Measurements from ENCODE around the gene NKAIN4. TPM values are rescaled to one million over a fixed set of nuclear protein-coding genes. Genes with fewer than 3 reads are reported as not detected.

Gene NKAIN4
- total RNA-seq, 1 experiment from 2014 or later: not detected

- CTCF ChIA-PET: interaction anchor here (0.6 to 4.2 kb wide), 5 partner anchors 11 to 614 kb away, joined by 3 to 68 read pairs (median 4); no protein-coding TSS in a partner anchor
- DNase-seq: no peak
- Mint-ChIP-seq H3K27me3 (ENCODE audit: unreplicated experiment) (no peaks in the 10 kb centered on the region), H3K27ac (ENCODE audit: unreplicated experiment) (peak within 1 kb of the TSS; percentile 18), H3K4me3 (ENCODE audit: low read depth, unreplicated experiment) (no peak within 1 kb of the TSS), H3K4me1 (ENCODE audit: low read depth, unreplicated experiment) (peaks cover 39% of the 10 kb centered on the region), H3K9me3 (ENCODE audit: low read depth, unreplicated experiment) (no peaks in the 10 kb centered on the region), H3K36me3 (ENCODE audit: insufficient read depth, unreplicated experiment) (peaks cover 16% of the 10 kb centered on the region)
- TF ChIP-seq CTCF (IDR thresholded peaks at IDR 0.05; ENCODE audit: unreplicated experiment): no peak
- BruUV-seq (replicated peaks): no TSS peak
- intact Hi-C loops (cut with micrococcal nuclease; ENCODE audit: unreplicated experiment): no loop called here
These were observed 18.8 kb downstream of the NKAIN4 start, which contains the start of gene BIRC7 for GRCh38 chr20:63235399-63235983. Gene BIRC7, plus strand, starts transcription at chr20:63235905. Its CDS starts 192 bp downstream, at chr20:63236097.

DNA sequence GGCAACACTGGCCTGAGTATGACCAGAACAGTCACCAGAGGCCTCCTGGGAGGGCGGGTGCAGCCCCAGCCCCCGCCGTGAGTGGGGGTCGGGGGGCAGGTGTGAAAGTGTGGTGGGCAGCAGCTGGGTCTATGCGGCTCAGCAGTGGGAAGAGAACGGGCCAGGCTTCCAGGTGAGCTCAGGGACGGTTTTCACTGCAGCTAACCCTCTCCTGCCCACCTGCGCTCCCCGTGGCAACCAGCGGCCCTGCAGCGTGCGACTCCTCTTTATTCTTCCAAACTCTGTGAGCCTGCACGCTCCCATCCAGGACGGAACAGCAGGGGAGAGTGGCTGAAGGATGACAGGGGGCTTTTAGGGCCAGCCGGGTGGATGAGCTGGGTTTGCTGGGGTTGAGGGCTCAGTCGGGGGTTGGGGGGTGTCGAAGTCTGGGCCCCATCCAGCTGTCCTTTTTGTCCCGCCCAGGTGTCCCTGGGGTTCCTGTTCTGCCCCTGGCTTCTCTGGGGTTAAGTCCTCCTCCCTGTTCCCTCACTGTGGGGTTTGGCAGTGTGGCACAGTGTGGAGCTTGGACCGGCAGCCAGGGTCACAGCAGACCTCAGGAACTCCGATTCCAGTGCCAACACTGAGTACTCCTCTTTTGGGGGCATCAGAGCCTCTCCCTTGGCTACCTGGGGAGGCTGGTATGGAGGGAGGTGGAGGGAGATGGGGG, 19.4 kb downstream of the NKAIN4 start:
- intact Hi-C loops (cut with micrococcal nuclease; ENCODE audit: unreplicated experiment): no loop called here
- peaks cover 16% of the 10 kb centered on the region for H3K36me3 Mint-ChIP-seq (ENCODE audit: insufficient read depth, unreplicated experiment)
- H3K27me3 Mint-ChIP-seq (ENCODE audit: unreplicated experiment): no peaks in the 10 kb centered on the region
- TF ChIP-seq CTCF (IDR thresholded peaks at IDR 0.05; ENCODE audit: unreplicated experiment): peak; percentile 76
- no TSS peak for BruUV-seq (replicated peaks)
- CTCF ChIA-PET: interaction anchor here (0.6 to 4.2 kb wide), 7 partner anchors 11 to 614 kb away, joined by 3 to 68 read pairs (median 3); partner anchors contain the start of gene ARFGAP1
- H3K9me3 Mint-ChIP-seq (ENCODE audit: low read depth, unreplicated experiment): no peaks in the 10 kb centered on the region
- H3K4me3 Mint-ChIP-seq (ENCODE audit: low read depth, unreplicated experiment): no peak overlapping the region
- peak; percentile 85 for DNase-seq
- peaks cover 39% of the 10 kb centered on the region for H3K4me1 Mint-ChIP-seq (ENCODE audit: low read depth, unreplicated experiment)
- peak overlapping the region; percentile 10 for H3K27ac Mint-ChIP-seq (ENCODE audit: unreplicated experiment)

- TF ChIP-seq CTCF (IDR thresholded peaks at IDR 0.05; ENCODE audit: unreplicated experiment): no peak
- H3K27me3 Mint-ChIP-seq (ENCODE audit: unreplicated experiment): no peaks in the 10 kb centered on the region
- CTCF ChIA-PET: interaction anchor here (0.6 to 4.2 kb wide), 3 partner anchors 10 to 848 kb away, joined by 3 to 68 read pairs (median 9); no protein-coding TSS in a partner anchor
- no peak for DNase-seq
- H3K4me3 Mint-ChIP-seq (ENCODE audit: low read depth, unreplicated experiment): no peak overlapping the region
- H3K9me3 Mint-ChIP-seq (ENCODE audit: low read depth, unreplicated experiment): no peaks in the 10 kb centered on the region
- no peak overlapping the region for H3K27ac Mint-ChIP-seq (ENCODE audit: unreplicated experiment)
- intact Hi-C loops (cut with micrococcal nuclease; ENCODE audit: unreplicated experiment): no loop called here
- H3K4me1 Mint-ChIP-seq (ENCODE audit: low read depth, unreplicated experiment): peaks cover 39% of the 10 kb centered on the region
- BruUV-seq (replicated peaks): no TSS peak
- peaks cover 19% of the 10 kb centered on the region for H3K36me3 Mint-ChIP-seq (ENCODE audit: insufficient read depth, unreplicated experiment)
These were observed 20.3 kb downstream of the NKAIN4 start for GRCh38 chr20:63233924-63234323.

GRCh38 chr20:63233061-63233344, 21.3 kb downstream of the NKAIN4 start:
- no peak for DNase-seq
- H3K27ac Mint-ChIP-seq (ENCODE audit: unreplicated experiment): peak overlapping the region; percentile 63
- TF ChIP-seq CTCF (IDR thresholded peaks at IDR 0.05; ENCODE audit: unreplicated experiment): no peak
- no TSS peak for BruUV-seq (replicated peaks)
- H3K36me3 Mint-ChIP-seq (ENCODE audit: insufficient read depth, unreplicated experiment): peaks cover 11% of the 10 kb centered on the region
- CTCF ChIA-PET: interaction anchor here (1.0 to 4.2 kb wide), 3 partner anchors 9 to 18 kb away, joined by 3 to 68 read pairs (median 6); no protein-coding TSS in a partner anchor
- H3K9me3 Mint-ChIP-seq (ENCODE audit: low read depth, unreplicated experiment): no peaks in the 10 kb centered on the region
- H3K4me1 Mint-ChIP-seq (ENCODE audit: low read depth, unreplicated experiment): peaks cover 34% of the 10 kb centered on the region
- no peaks in the 10 kb centered on the region for H3K27me3 Mint-ChIP-seq (ENCODE audit: unreplicated experiment)
- intact Hi-C loops (cut with micrococcal nuclease; ENCODE audit: unreplicated experiment): no loop called here
- H3K4me3 Mint-ChIP-seq (ENCODE audit: low read depth, unreplicated experiment): peak overlapping the region; percentile 27
